Aorta (tissue), 5 donors: ENCODE results near the gene RAB20. TPM values are rescaled to one million over a fixed set of nuclear protein-coding genes. Genes with fewer than 3 reads are reported as not detected.
A peak's percentile ranks its signal among the peaks of the same experiment; 100 is the strongest.

Experiments
- ATAC-seq: fragments of 200-7000 bp; cut with Tn5 transposase; one replicate; pipeline ENCODE4 v1.9.1; 2022; ENCODE audit warnings: moderate library complexity; ENCODE audit not compliant: low FRiP score
- DNase-seq, 2 donors: peaks; one replicate each; pipeline ENCODE4 v3.0.0-alpha.2; 2020
- H3K27ac ChIP-seq, 2 donors: one replicate each; pipeline ENCODE4 v1.5.1; 2013; ENCODE audit warnings: low read length in 2 of 2, mild to moderate bottlenecking in 2 of 2, moderate library complexity in 2 of 2, control low read depth in 1 of 2, inconsistent platforms in 1 of 2, low read depth in 1 of 2
- H3K27me3 ChIP-seq, 2 donors: one replicate each; pipeline ENCODE4 v1.6.1; 2013; ENCODE audit warnings: control low read depth in 1 of 2, low read length in 1 of 2, mild to moderate bottlenecking in 1 of 2, moderate library complexity in 1 of 2; ENCODE audit not compliant: insufficient read depth in 2 of 2, control insufficient read depth in 1 of 2
- H3K36me3 ChIP-seq, 2 donors: one replicate each; pipeline ENCODE4 v1.6.1; 2013; ENCODE audit warnings: control low read depth in 1 of 2, low read length in 1 of 2, mild to moderate bottlenecking in 1 of 2; ENCODE audit not compliant: insufficient read depth in 2 of 2, control insufficient read depth in 1 of 2
- H3K4me1 ChIP-seq, 2 donors: one replicate each; pipeline ENCODE4 v1.6.1; 2013; ENCODE audit warnings: low read length in 2 of 2, control low read depth in 1 of 2, mild to moderate bottlenecking in 1 of 2, moderate library complexity in 1 of 2; ENCODE audit not compliant: insufficient read depth in 2 of 2, control insufficient read depth in 1 of 2
- H3K4me3 ChIP-seq, 2 donors: one replicate each; pipeline ENCODE4 v1.5.1; 2013; ENCODE audit warnings: low read length in 2 of 2, control low read depth in 1 of 2, mild to moderate bottlenecking in 1 of 2
- H3K9me3 ChIP-seq: one replicate; pipeline ENCODE4 v1.6.1; 2013; ENCODE audit warnings: mild to moderate bottlenecking, low read length; ENCODE audit not compliant: control insufficient read depth
- WGBS, 2 donors: extraction: QIAGEN DNeasy Blood & Tissue Kit; methylation state at CpG; one replicate each; pipeline ENCODE4 v1.1.7; 2013; 5-methylcytosine and 5-hydroxymethylcytosine counted together
- intact Hi-C, 2 donors: fragments of 100-400 bp; cut with DNase I; formaldehyde crosslinking; loops; one replicate each; pipeline versions ENCODE4 v1.14.2 to v1.15.0; 2022
- polyA plus RNA-seq, 2 donors: library from polyadenylated mRNA; stranded (reverse); fragments of 200-250 nt; gene quantifications; one replicate each; pipeline ENCODE4 v1.2.3, GENCODE V29; 2013
- total RNA-seq, 2 donors: library from RNA; stranded (reverse); fragmentation: NEBNext Ultra II Directional; extraction: Animal tissue kit (Norgen Biotek cat#: 25700); gene quantifications; one replicate each; pipeline ENCODE4 v1.2.1, GENCODE V29; 2021
- donor health status: healthy with polysubstance abuse.
- donor health status: Bipolar disorder and iron deficiency.
- donor health status: DM: no; HTN: no; CAD: no.
- donor health status: DM: no; HTN: no; CAD: no.
- donor health status: DM: yes; HTN: yes; CAD: no.

The RAB20 gene
- total and polyA plus RNA-seq, 4 donors: 12.9 to 22.4 (median 17.5) TPM

- intact Hi-C loops: loop anchor here (5.0 kb wide), 2 partner anchors 33 to 38 kb away; partner anchors contain the start of gene RAB20 (in 1 of the 2)
- peak overlapping the region; percentile 46 to 64 for H3K27ac ChIP-seq
- no peak for ATAC-seq
Observed at GRCh38 chr13:110523838-110524540, 37.5 kb downstream of the RAB20 start.

GRCh38 chr13:110523180-110523579 is 38.3 kb downstream of the RAB20 start:
- H3K4me1 ChIP-seq: peaks cover 0 to 2% of the 10 kb centered on the region in 2 donors
- H3K9me3 ChIP-seq: no peaks in the 10 kb centered on the region
- DNase-seq (no peak), ATAC-seq (no peak)
- no peaks in the 10 kb centered on the region for H3K27me3 ChIP-seq
- 38 to 39% methylated on average over 9 of the region's 9 CpGs for WGBS, 2 donors
- H3K36me3 ChIP-seq: no peaks in the 10 kb centered on the region
- intact Hi-C loops: loop anchor here (5.0 kb wide), 2 partner anchors 34 to 39 kb away; partner anchors contain the start of gene RAB20 (in 1 of the 2)
- H3K4me3 ChIP-seq: no peak overlapping the region
- peak overlapping the region in 1 of 2 donors; percentile 64 for H3K27ac ChIP-seq

More at GRCh38 chr13:110523838-110524540, 37.5 kb downstream of the RAB20 start:
- no peaks in the 10 kb centered on the region for H3K9me3 ChIP-seq
- WGBS, 2 donors: 60 to 62% methylated on average over 17 of the region's 17 CpGs
- no peaks in the 10 kb centered on the region for H3K27me3 ChIP-seq
- DNase-seq: no peak
- no peak overlapping the region for H3K4me3 ChIP-seq
- H3K4me1 ChIP-seq: peaks cover 0 to 2% of the 10 kb centered on the region in 2 donors
- H3K36me3 ChIP-seq: no peaks in the 10 kb centered on the region

- peaks cover 0 to 2% of the 10 kb centered on the region in 2 donors for H3K4me1 ChIP-seq
- H3K36me3 ChIP-seq: no peaks in the 10 kb centered on the region
- no peak for ATAC-seq
- peak overlapping the region; percentile 0 to 66 for H3K27ac ChIP-seq
- 7% methylated on average over 5 of the region's 5 CpGs for WGBS, 2 donors
- intact Hi-C loops: loop anchor here (5.0 kb wide), 2 partner anchors 35 to 40 kb away; partner anchors contain the start of gene RAB20 (in 1 of the 2)
- H3K9me3 ChIP-seq: no peaks in the 10 kb centered on the region
- H3K27me3 ChIP-seq: no peaks in the 10 kb centered on the region
- DNase-seq: no peak
- H3K4me3 ChIP-seq: no peak overlapping the region
Observed at GRCh38 chr13:110522721-110523120, 38.8 kb downstream of the RAB20 start.

- Histone ChIP-seq H3K9me3 (no peaks in the 10 kb centered on the region), H3K27me3 (no peaks in the 10 kb centered on the region), H3K4me1 (peaks cover 0 to 2% of the 10 kb centered on the region in 2 donors), H3K27ac (peak overlapping the region; percentile 0 to 97), H3K4me3 (no peak overlapping the region), H3K36me3 (no peaks in the 10 kb centered on the region)
- WGBS, 2 donors: 89 to 94% methylated on average over 7 of the region's 7 CpGs
- ATAC-seq (no peak), DNase-seq (no peak)
- intact Hi-C loops: loop anchor here (5.0 kb wide), 2 partner anchors 35 to 40 kb away; partner anchors contain the start of gene RAB20 (in 1 of the 2)
Observed at GRCh38 chr13:110521946-110522345, 39.6 kb downstream of the RAB20 start.

- DNase-seq (no peak), ATAC-seq (no peak)
- no peak overlapping the region for H3K4me3 ChIP-seq
- 2 to 5% methylated on average over 10 of the region's 10 CpGs for WGBS, 2 donors
- H3K9me3 ChIP-seq: no peaks in the 10 kb centered on the region
- peak overlapping the region; percentile 32 to 97 for H3K27ac ChIP-seq
- H3K4me1 ChIP-seq: peaks cover 0 to 2% of the 10 kb centered on the region in 2 donors
- H3K36me3 ChIP-seq: no peaks in the 10 kb centered on the region
- intact Hi-C loops: loop anchor here (5.0 kb wide), 2 partner anchors 36 to 41 kb away; partner anchors contain the start of gene RAB20 (in 1 of the 2)
- no peaks in the 10 kb centered on the region for H3K27me3 ChIP-seq
Observed at GRCh38 chr13:110521296-110521680, 40.2 kb downstream of the RAB20 start.

- Histone ChIP-seq H3K36me3 (no peaks in the 10 kb centered on the region), H3K27ac (peak overlapping the region; percentile 74 to 97), H3K4me3 (no peak overlapping the region), H3K9me3 (no peaks in the 10 kb centered on the region), H3K27me3 (no peaks in the 10 kb centered on the region), H3K4me1 (peaks cover 0 to 2% of the 10 kb centered on the region in 2 donors)
- 11% methylated on average over 16 of the region's 16 CpGs for WGBS, 2 donors
- peak; percentile 92 to 94 for DNase-seq
- intact Hi-C loops: loop anchor here (5.0 kb wide), 2 partner anchors 37 to 42 kb away; partner anchors contain the start of gene RAB20 (in 1 of the 2)
- peak; percentile 80 for ATAC-seq
Observed at GRCh38 chr13:110520431-110521295, 40.9 kb downstream of the RAB20 start.

GRCh38 chr13:110519506-110519905 is 42.0 kb downstream of the RAB20 start:
- no peaks in the 10 kb centered on the region for H3K27me3 ChIP-seq
- H3K4me3 ChIP-seq: no peak overlapping the region
- H3K36me3 ChIP-seq: no peaks in the 10 kb centered on the region
- no peaks in the 10 kb centered on the region for H3K4me1 ChIP-seq
- H3K27ac ChIP-seq: peak overlapping the region in 1 of 2 donors; percentile 97
- intact Hi-C loops: no loop called here
- 90 to 94% methylated on average over 7 of the region's 7 CpGs for WGBS, 2 donors
- H3K9me3 ChIP-seq: no peaks in the 10 kb centered on the region
- DNase-seq (no peak), ATAC-seq (no peak)

GRCh38 chr13:110519046-110519445 is 42.5 kb downstream of the RAB20 start:
- no peak overlapping the region for H3K27ac ChIP-seq
- no peaks in the 10 kb centered on the region for H3K36me3 ChIP-seq
- no peaks in the 10 kb centered on the region for H3K4me1 ChIP-seq
- H3K4me3 ChIP-seq: no peak overlapping the region
- intact Hi-C loops: no loop called here
- ATAC-seq: no peak
- H3K9me3 ChIP-seq: no peaks in the 10 kb centered on the region
- no peak for DNase-seq
- WGBS, 2 donors: 92 to 94% methylated on average over 16 of the region's 16 CpGs
- H3K27me3 ChIP-seq: no peaks in the 10 kb centered on the region
